IMR-90 (cell line): Measurements from ENCODE around the gene ST7. TPM values are rescaled to one million over a fixed set of nuclear protein-coding genes. Genes with fewer than 3 reads are reported as not detected.

ENCODE experiments used
- ATAC-seq: fragments of 200-7000 bp; cut with Tn5 transposase; 2 replicates; pipeline ENCODE4 v1.9.1; 2020; ENCODE audit warnings: low read depth, mild to moderate bottlenecking, moderate library complexity
- BruUV-seq: library from RNA; stranded (reverse); fragments of 400-500 nt; replicated peaks from 2 replicates; lab custom pipeline; 2021; lab: Mats Ljungman, UMichigan
- CTCF ChIA-PET: fragments of 300-600 bp; formaldehyde crosslinking; extraction: SDS; loops from one replicate; lab custom pipeline; 2021; ENCODE audit warnings: antibody characterized with exemption; lab: Yijun Ruan, JAX
- POLR2A ChIA-PET: fragments of 300-600 bp; sonication (Branson Sonifier 250); formaldehyde crosslinking; loops from one replicate; lab custom pipeline; 2022; ENCODE audit warnings: antibody characterized with exemption; ENCODE audit not compliant: unreplicated experiment; lab: Charles Lee
- DNase-seq: peaks from one replicate; pipeline ENCODE4 v3.0.0; 2013
- H2AFZ ChIP-seq: replicated peaks from 2 replicates; pipeline ENCODE3; 2013; ENCODE audit warnings: low read length, mild to moderate bottlenecking; ENCODE audit not compliant: poor library complexity
- H2AK5ac ChIP-seq: 2 replicates; pipeline ENCODE4 v1.6.1; 2013; ENCODE audit warnings: low read depth, low read length, inconsistent platforms
- H2AK9ac ChIP-seq: replicated peaks from 2 replicates; pipeline ENCODE3; 2013; ENCODE audit warnings: mild to moderate bottlenecking, low read depth, low read length, moderate library complexity; ENCODE audit not compliant: poor library complexity
- H2BK120ac ChIP-seq: 2 replicates; pipeline ENCODE4 v1.6.1; 2013; ENCODE audit warnings: low read depth, low read length, inconsistent platforms
- H2BK15ac ChIP-seq: 3 replicates; pipeline ENCODE4 v1.6.1; 2013; ENCODE audit warnings: low read depth, low read length, inconsistent platforms
- H2BK20ac ChIP-seq: 2 replicates; pipeline ENCODE4 v1.6.1; 2013; ENCODE audit warnings: low read depth, mild to moderate bottlenecking, inconsistent platforms, low read length, moderate library complexity
- H2BK5ac ChIP-seq: 2 replicates; pipeline ENCODE4 v1.6.1; 2013; ENCODE audit warnings: mild to moderate bottlenecking, low read depth, low read length, inconsistent platforms; ENCODE audit not compliant: poor library complexity, severe bottlenecking
- H3K14ac ChIP-seq: replicated peaks from 2 replicates; pipeline ENCODE4 v1.6.1; 2013; ENCODE audit warnings: low read depth, low read length, inconsistent platforms
- H3K18ac ChIP-seq: 2 replicates; pipeline ENCODE4 v1.6.1; 2013; ENCODE audit warnings: low read depth, low read length, control low read depth
- H3K23ac ChIP-seq: 2 replicates; pipeline ENCODE4 v1.6.1; 2013; ENCODE audit warnings: low read depth, low read length, inconsistent platforms
- H3K27ac ChIP-seq: 2 replicates; pipeline ENCODE4 v1.5.1; 2013; ENCODE audit warnings: mild to moderate bottlenecking, control low read depth, low read length; ENCODE audit not compliant: insufficient read depth
- H3K27me3 ChIP-seq: 2 replicates; pipeline ENCODE4 v1.6.1; 2013; ENCODE audit warnings: low read length; ENCODE audit not compliant: control insufficient read depth, insufficient read depth
- H3K36me3 ChIP-seq: 2 replicates; pipeline ENCODE4 v1.6.1; 2013; ENCODE audit warnings: low read length, mixed read lengths; ENCODE audit not compliant: control insufficient read depth, insufficient read depth
- H3K4ac ChIP-seq: 2 replicates; pipeline ENCODE4 v1.6.1; 2013; ENCODE audit warnings: low read depth, low read length, inconsistent platforms
- H3K4me1 ChIP-seq: 2 replicates; pipeline ENCODE4 v1.6.1; 2013; ENCODE audit warnings: low read length, mixed read lengths; ENCODE audit not compliant: control insufficient read depth, insufficient read depth
- H3K4me2 ChIP-seq: 2 replicates; pipeline ENCODE4 v1.6.1; 2013; ENCODE audit warnings: low read depth, mild to moderate bottlenecking, control low read depth, low read length, moderate library complexity
- H3K4me3 ChIP-seq: 2 replicates; pipeline ENCODE4 v1.5.1; 2013; ENCODE audit warnings: low read depth, mild to moderate bottlenecking, control low read depth, low read length, moderate library complexity; ENCODE audit not compliant: insufficient read depth
- H3K56ac ChIP-seq: 2 replicates; pipeline ENCODE4 v1.6.1; 2013; ENCODE audit warnings: low read length, inconsistent platforms; ENCODE audit not compliant: insufficient read depth; ENCODE audit errors: extremely low read depth
- H3K79me1 ChIP-seq, 2 experiments: 2 replicates each; pipeline ENCODE4 v1.6.1; 2013; ENCODE audit warnings: low read length in 2 of 2, inconsistent platforms in 1 of 2, low read depth in 1 of 2
- H3K9ac ChIP-seq: 2 replicates; pipeline ENCODE4 v1.6.1; 2013; ENCODE audit warnings: low read depth, low read length, control low read depth
- H3K9me1 ChIP-seq: 2 replicates; pipeline ENCODE4 v1.6.1; 2013; ENCODE audit warnings: low read length, inconsistent platforms; ENCODE audit not compliant: insufficient read depth
- H3K9me3 ChIP-seq: 2 replicates; pipeline ENCODE4 v1.6.1; 2013; ENCODE audit warnings: low read length; ENCODE audit not compliant: control insufficient read depth, insufficient read depth
- H4K20me1 ChIP-seq: 2 replicates; pipeline ENCODE4 v1.6.1; 2013; ENCODE audit warnings: low read length, inconsistent platforms; ENCODE audit not compliant: insufficient read depth
- H4K5ac ChIP-seq: 2 replicates; pipeline ENCODE4 v1.6.1; 2013; ENCODE audit warnings: mild to moderate bottlenecking, low read depth, low read length, control low read depth
- H4K8ac ChIP-seq, 2 experiments: 2 replicates each; pipeline ENCODE4 v1.6.1; 2013; ENCODE audit warnings: low read depth in 2 of 2, low read length in 2 of 2, control low read depth in 1 of 2, inconsistent platforms in 1 of 2
- H4K91ac ChIP-seq: 2 replicates; pipeline ENCODE4 v1.6.1; 2013; ENCODE audit warnings: low read depth, low read length, inconsistent platforms; ENCODE audit not compliant: insufficient read depth
- CEBPB ChIP-seq: IDR thresholded peaks from 2 replicates; pipeline ENCODE4 v1.6.1; 2012; ENCODE audit warnings: low read depth, low read length, improper control_type of control experiment
- MXI1 ChIP-seq: IDR thresholded peaks from 2 replicates; pipeline ENCODE4 v1.6.1; 2012; ENCODE audit warnings: low read depth, mild to moderate bottlenecking, low read length, moderate library complexity, borderline replicate concordance
- WGBS, 2 experiments: methylation state at CpG; one replicate each; pipeline versions ENCODE4 v1.1.5 to v1.1.7; 2013; ENCODE audit warnings: missing lambda C conversion rate in 2 of 2; ENCODE audit not compliant: insufficient read length in 1 of 2; ENCODE audit errors: extremely low coverage in 2 of 2; 5-methylcytosine and 5-hydroxymethylcytosine counted together
- dilution Hi-C: fragments of 300-500 bp; cut with HindIII; formaldehyde crosslinking; loops from one replicate; pipeline ENCODE4 v1.14.3; 2018; ENCODE audit warnings: low sequenced_read_pairs; ENCODE audit not compliant: unreplicated experiment
- in situ Hi-C: fragments of 300-500 bp; cut with MboI; formaldehyde crosslinking; loops from 3 replicates; pipeline ENCODE4 v1.14.3; 2019; ENCODE audit warnings: low sequenced_read_pairs, inconsistent platforms, mixed read lengths
- intact Hi-C: fragments of 100-400 bp; cut with micrococcal nuclease; formaldehyde crosslinking; loops from 2 replicates; pipeline ENCODE4 v1.10.0; 2022
- polyA plus RNA-seq, 3 experiments: library from polyadenylated mRNA; depleted of rRNA; stranded (reverse); fragments of >200 nt; gene quantifications; 2 replicates each; pipeline ENCODE4 v1.2.3, GENCODE V29; 2012; ENCODE audit warnings: low replicate concordance in 1 of 3
- total RNA-seq: library from RNA; depleted of rRNA; stranded (reverse); fragments of >200 nt; gene quantifications from 2 replicates; pipeline ENCODE4 v1.2.3, GENCODE V29; 2012

The ST7 gene
- total and polyA plus RNA-seq, 2 of the 4 experiments (the other 2 are of a cell fraction), result 18.6 to 26.0 TPM

DNA sequence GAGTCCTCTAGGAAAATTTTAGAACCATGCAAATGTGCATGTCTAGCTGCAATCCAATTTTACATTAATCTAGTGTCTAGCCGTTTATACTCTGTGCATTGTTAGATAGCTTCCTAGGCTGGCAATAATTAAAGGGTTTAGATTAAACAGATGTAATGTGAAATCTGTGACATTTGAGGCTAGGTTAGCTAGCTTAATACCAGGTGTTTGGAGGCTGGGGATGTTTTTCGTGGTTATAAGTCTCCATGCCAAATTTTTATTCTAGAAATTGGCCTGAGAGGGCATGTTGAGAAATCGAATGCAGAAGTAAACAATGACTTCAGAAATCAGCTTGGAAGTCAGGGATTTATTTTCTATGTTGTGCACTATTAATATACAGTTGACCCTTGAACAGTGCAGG is 94.2 kb downstream of the ST7 start:
- Histone ChIP-seq H3K4me2 (peak overlapping the region; percentile 69), H3K4me1 (peaks cover 2% of the 10 kb centered on the region; the same call in 1 of the 2 replicates), H4K91ac (no peak overlapping the region), H3K27ac (no peak overlapping the region), H4K20me1 (no peaks in the 10 kb centered on the region), H3K9ac (no peak overlapping the region), H3K23ac (no peak overlapping the region), H3K14ac (no peak overlapping the region), H2AK9ac (no peak overlapping the region), H4K8ac (no peak overlapping the region), H3K18ac (no peak overlapping the region), H2AFZ (no peak overlapping the region), H3K9me3 (no peaks in the 10 kb centered on the region), H2BK20ac (no peak overlapping the region), H3K79me1 (peaks cover 42 to 45% of the 10 kb centered on the region in 2 experiments), H2BK120ac (no peak overlapping the region), H2BK5ac (no peak overlapping the region), H3K36me3 (no peaks in the 10 kb centered on the region), H2AK5ac (no peak overlapping the region), H3K4me3 (no peak overlapping the region), H3K56ac (no peak overlapping the region), H2BK15ac (no peak overlapping the region), H3K4ac (no peak overlapping the region), H3K27me3 (no peaks in the 10 kb centered on the region), H4K5ac (no peak overlapping the region), H3K9me1 (peaks cover 2% of the 10 kb centered on the region; the same call in 1 of the 2 replicates)
- in situ Hi-C loops (no loop called here), dilution Hi-C loops (no loop called here), intact Hi-C loops (no loop called here)
- WGBS, 2 experiments, result 0% methylated on average over 1 of the region's 3 CpGs; no CpG with 5 or more reads in 1 of the 2 experiments
- TF ChIP-seq CEBPB (peak; percentile 54; the same call in 1 of the 2 replicates), MXI1 (no peak)
- ChIA-PET CTCF (no interaction called here), POLR2A (no interaction called here)
- peak; percentile 48 for ATAC-seq
- no TSS peak for BruUV-seq
- DNase-seq, result peak; percentile 42
